CD4-positive, alpha-beta T cell treated with Interleukin-4 for 4 hours (primary cell): ENCODE results near the gene TLDC2.
"Not testable (repeated sequence)": the region's sequence is repeated elsewhere in the genome, so short reads cannot be mapped to it uniquely, and the experiment has no call there.

Experiments used
- DNase-seq: peaks from one replicate; pipeline ENCODE4 v3.0.0-alpha.2; 2020

Gene TLDC2

DNA sequence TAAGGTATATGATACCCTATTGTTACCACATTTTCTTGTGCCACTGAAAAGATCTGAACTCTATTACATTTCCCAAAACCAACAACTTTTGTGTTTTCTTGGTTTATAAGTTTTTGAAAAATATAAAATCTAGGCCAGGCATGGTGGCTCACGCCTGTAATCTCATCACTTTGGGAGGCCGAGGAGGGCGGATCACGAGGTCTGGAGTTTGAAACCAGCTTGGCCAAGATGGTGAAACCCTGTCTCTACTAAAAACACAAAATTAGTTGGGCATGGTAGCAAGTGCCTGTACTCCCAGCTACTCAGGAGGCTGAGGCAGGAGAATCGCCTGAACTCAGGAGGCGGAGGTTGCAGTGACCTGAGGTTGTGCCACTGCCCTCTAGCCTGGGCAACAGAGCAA lies 41.3 kb downstream of the TLDC2 start:
- DNase-seq, result no peak

DNA sequence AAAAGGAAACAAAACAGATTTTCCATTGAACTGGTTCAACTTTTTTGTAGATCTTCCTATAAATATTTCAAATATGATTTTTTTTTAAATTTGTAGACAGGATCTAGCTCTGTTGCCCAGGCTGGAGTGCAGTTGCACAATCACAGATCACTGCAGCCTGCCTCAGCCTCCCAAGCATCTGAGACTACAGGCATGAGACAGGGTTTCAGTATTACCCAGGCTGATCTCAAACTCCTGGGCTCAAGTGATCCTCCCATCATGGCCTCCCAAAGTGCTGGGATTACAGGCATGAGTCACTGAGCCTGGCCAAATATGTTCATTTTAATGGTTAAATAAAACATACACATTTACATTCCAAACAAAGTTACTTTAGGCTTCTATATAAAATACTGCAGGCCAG lies 42.0 kb downstream of the TLDC2 start:
- DNase-seq, result no peak

DNA sequence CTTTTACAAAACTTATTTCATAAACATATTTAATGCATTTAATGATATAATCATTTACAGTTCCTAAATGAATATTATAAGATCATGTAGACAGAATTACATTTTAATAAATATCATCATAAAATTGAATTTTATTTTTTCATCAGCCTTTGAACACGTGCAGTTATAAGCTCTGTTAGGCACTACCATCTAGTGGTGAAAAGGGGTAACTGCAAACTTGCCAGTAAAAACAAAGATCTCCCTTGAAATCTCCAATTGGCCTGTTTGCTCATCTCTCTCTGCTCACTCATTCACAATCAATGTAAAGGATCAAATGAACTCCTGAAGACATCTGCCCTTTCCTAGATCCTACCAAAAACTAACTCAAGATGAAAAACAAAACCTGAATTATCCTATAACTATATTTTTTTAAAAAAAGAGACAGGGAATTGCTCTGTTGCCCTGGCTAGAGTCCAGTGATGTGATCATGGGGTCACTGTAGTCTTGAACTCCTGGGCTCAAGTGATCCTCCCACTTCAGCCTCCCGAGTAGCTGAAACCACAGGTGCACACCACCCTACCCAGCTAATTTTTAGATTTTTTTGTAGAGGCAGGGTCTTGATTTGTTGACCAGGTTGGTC lies 43.9 kb downstream of the TLDC2 start:
- DNase-seq, result peak; percentile 73

DNA sequence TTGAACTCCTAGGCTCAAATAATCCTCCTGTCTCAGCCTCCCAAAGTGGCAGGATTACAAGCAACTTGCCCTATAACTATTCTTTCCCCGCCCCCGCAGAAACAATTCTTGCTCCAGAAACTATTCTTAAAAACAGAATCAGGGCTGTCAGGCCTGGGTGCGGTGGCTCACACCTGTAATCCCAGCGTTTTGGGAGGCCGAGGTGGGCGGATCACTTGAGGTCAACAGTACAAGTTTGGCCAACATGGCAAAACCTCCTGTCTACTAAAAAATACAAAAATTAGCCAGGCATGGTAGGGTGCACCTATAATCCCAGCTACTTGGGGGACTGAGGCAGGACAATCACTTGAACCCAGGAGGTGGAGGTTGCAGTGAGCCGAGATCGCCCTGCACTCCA lies 44.4 kb downstream of the TLDC2 start:
- no peak for DNase-seq

DNA sequence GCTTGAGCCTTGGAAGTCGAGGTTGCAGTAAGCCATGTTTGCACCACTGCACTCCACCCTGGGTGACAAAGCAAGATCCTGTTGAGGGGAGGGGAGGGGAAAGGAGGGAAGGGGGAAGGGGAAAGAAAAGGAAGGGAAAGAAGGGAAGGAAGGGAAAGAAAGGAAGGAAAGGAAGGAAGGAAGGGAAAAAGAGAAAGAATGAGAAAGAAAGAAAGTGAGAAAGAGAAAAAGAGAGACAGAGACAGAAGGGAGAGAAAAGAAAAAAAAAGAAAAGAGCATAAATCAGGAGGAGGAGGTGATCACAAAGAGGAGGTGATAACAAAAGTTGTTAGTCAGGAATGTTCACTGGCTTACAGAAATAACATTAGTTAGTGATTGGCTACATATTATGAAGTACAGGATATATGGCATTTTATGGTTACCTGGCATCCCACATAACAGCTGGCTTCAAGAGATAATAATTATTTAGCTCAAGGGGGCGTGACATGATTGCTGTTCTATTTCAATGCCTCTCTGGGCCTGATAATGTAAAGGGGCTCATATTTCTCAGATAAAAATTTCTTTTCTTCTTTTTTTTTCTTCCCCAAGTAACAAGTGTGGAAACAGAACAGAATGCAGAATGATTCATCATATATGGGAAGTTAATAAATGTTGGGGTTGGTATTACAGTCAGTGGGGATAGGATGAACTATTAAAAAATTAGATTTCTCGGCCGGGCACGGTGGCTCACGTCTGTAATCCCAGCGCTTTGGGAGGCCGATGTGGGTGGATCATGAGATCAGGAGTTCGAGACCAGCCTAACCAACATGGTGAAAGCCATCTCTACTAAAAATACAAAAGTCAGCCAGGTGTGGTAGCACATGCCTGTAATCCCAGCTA lies 48.5 kb downstream of the TLDC2 start:
- DNase-seq, result no peak

DNA sequence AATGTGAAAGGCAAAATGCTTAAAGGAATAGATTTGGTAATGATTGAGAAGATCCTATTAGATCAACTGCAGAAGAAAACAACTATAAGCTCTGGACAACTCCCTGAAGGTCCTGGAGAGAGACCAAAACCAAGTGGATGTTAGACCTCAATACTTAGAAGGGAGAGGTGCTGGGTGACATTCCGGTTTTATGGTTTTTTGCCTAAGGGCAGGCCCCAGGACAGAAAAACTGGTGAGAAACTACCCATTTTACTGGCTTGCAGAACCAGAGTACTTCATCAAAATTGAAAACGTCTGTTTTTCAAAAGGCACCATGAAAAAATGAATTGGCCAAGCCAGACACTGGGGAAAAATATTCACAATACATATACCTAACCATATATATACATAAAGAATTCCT lies 49.3 kb downstream of the TLDC2 start:
- no peak for DNase-seq

DNA sequence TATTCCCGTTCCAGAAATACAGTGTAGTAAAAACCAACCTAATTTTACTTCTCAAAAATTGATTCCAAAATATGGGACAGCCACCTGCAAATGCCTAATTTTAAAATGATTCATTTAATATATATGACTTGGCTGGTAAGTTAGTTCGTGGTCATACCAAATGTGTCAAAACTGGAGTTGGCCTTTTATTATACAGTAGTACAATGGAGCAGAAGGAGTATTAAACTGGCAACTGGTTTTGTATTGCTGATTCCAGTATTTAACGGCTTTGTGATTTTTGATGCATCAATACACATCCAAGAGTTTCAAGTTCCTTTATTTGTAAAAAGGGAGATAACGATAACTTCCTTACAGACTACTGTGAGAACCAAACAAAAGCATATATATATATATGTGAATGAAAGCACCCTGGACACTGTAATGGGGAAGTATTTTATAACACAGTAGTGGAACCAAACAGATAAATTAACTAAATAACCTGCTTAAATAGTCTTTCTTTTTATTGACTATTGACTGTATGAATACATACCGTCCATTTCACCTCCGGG lies 50.8 kb downstream of the TLDC2 start:
- no peak for DNase-seq

DNA sequence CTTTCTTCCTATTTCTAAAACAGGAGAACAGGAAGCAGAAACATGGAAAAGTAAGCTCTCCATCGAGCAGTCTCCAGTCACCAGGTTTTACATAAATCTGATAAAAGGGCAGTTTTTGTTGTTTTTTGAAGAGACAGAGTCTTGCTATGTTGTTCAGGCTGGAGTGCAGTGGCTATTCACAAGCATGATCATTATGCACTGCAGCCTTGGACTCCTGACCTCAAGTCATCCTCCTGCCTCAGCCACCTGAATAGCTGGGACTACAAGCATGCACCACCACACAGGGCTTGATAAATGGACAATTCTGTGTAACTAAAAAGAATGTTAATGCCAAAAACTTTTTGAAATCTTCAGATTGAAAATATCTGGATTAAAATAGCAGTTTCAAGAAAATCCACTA lies 51.8 kb downstream of the TLDC2 start:
- DNase-seq, result no peak

DNA sequence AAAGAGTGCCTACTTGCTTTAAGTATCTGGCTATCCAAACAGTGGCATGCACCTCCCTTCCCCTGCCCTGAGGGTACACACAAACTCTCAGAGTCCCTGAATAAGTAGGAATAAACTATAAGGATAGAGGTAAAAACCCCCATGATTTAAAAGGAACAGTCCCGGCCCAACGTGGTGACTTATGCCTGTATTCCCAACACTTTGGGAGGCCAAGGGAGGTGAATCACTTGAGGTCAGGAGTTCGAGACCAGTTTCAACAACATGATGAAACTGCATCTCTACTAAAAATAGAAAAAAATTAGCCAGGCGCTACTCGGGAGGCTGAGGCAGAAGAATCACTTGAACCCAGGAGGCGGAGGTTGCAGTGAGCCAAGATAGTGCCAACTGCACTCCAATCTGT lies 53.4 kb downstream of the TLDC2 start:
- no peak for DNase-seq

DNA sequence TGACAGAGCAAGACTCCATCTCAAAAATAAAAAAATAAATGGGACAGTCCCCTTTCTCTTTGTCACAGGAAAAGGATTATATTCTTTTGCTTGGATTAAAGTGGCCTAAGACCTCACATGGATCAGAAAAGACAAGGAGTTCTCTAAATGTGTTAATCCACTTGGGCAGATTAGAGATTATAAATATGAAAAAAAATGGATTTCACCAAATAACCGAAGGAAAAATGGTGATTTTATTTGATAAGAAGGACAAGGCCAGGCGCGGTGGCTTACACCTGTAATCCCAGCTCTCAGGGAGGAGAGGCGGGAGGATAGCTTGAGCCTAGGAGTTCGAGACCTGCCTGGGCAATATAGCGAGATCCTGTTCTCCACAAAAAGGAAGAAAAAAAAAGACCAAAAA lies 53.8 kb downstream of the TLDC2 start:
- DNase-seq, result no peak

DNA sequence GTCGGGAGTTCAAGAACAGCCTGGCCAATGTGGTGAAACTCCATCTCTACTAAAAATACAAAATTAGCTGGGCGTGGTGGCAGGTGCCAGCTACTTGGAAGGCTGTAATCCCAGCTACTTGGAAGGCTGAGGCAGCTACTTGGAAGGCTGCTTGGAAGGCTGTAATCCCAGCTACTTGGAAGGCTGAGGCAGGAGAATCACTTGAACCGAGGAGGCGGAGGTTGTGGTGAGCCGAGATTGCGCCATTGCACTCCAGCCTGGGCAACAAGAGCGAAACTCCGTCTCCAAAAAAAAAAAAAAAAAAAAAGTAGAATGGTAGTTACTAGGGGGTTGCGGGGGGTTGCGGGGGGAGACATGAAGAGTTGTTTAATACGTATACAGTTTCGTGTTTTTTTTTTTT lies 56.1 kb downstream of the TLDC2 start:
- not testable (repeated sequence) for DNase-seq

DNA sequence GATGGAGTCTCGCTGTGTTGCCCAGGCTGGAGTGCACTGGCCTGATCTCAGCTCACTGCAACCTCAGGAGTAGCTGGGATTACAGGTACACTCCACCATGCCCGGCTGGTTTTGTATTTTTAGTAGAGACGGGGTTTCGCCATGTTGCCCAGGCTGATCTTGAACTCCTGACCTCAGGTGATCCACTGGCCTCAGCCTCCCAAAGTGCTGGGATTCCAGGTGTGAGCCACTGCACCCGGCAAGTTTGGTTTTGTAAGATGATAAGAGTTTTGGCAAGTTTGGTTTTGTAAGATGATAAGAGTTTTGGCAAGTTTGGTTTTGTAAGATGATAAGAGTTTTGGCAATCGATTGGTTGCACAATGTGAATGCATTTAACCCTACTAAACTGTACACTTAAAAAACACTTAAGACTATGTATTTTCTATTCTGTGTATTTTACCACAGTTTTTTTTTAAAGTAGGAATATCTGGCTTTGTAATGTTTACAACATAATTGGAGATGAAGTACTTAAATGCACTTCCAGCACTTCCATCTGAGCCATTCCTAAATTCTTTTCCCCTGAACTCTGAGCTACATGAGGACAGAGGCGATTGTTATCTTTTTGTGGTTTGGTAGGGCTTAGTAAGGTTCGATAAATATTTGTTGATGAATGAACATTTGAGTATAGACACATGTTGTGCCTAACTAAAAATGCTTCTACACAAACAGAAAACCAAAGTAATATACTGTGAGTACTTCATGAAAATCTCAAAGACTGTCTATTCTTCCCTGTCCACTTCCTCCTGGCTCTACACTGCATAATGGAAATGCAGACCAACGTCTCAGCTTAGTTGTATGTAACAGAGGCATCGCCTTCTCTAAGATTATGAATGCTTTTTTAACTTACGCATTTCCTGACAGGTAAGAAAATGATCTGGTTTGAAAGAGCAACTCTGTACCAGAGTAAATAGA lies 56.8 kb downstream of the TLDC2 start:
- no peak for DNase-seq

DNA sequence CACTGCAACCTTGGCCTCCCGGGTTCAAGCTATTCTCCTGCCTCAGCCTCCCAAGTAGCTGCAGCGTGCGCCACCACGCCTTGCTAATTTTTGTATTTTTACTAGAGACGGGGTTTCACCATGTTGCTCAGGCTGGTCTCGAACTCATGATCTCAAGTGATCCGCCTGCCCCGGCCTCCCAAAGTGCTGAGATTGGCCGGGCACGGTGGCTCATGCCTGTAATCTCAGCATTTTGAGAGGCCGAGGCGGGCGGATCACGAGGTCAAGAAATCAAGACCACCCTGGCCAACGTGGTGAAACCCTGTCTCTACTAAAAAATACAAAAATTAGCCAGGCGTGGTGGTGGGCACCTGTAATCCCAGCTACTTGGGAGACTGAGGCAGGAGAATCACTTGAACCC lies 57.6 kb downstream of the TLDC2 start:
- not testable (repeated sequence) for DNase-seq

DNA sequence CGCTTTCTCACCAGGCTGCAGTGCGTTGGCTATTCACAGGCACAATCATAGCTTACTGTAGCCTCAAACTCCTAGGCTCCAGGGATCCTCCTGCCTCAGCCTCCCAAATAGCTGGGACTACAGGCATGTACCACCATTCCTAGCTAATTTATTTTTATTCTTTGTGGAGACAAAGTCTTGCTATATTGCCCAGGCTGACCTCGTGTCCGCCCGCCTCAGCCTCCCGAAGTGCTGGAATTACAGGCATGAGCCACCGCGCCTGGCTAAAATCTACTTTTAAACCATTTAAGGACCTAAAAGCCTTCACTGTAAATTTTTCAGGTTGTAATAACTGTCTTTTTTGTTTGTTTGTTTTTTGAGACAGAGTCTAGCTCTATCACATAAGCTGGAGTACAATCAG lies 60.4 kb downstream of the TLDC2 start:
- DNase-seq, result no peak

DNA sequence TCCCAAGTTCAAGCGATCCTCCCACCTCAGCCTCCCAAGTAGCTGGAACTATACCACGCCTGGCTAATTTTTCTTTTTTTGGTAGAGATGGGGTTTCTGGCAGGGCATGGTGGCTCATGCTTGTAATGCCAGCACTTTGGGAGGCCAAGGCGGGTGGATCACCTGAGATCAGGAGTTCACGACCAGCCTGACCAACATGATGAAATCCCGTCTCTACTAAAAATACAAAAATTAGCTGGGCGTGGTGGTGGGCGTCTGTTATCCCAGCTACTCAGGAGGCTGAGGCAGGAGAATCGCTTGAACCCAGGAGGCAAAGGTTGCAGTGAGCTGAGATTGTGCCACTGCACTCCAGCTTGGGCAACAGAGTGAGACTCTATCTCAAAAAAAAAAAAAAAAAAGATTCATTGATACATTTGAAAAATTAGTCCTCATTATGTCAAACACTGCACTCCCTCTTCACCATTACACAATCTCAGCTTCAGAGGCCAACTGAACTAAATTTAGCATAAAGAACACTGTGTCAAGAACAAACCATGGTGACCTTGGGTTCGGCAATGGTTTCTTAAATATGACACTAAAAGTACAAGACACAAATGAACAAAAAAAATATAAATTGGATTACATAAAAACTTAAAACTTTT lies 60.9 kb downstream of the TLDC2 start:
- DNase-seq, result not testable (repeated sequence)

DNA sequence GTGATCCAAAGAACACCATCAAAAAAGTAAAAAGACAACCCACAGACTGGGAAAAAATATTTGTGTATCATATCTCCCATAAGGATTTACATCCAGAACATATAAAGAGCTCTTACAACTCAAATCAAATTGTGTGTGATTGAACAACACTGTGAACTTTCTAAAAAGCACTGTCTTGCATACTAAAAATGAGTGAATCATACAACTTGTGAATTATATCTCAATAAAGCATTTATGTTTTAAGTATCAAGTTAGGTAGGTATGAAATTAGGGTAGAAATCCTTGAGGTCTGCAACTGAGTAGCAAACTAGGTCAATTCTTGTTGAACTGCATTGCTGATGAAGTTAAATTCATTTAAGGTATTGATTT lies 61.4 kb downstream of the TLDC2 start:
- DNase-seq, result no peak

DNA sequence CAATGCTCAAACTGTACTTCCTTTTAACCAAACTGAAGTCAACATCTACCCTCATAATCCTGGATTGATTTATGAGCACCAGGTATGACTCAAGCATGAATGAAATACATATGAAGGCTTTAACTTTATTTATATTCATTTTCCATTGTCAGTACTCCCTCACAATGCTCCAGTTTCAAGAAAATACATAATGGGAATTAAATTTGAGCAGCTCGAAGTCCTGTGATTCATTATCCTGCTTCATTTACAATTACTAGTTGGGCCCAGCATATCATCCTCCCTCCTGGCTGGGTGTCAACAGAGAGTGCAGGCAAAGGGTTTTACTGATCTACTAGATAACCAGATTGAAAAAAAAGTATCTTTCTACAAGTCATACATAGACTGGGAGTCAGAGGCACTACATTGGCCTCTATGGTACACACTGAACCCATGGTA lies 65.5 kb downstream of the TLDC2 start:
- peak; percentile 51 for DNase-seq
